K562 (cell line): ENCODE results near the gene SIGLEC11. TPM values are rescaled to one million over a fixed set of nuclear protein-coding genes. Genes with fewer than 3 reads are reported as not detected.
A peak's percentile ranks its signal among the peaks of the same experiment; 100 is the strongest.

Experiments
- ADNP ChIP-seq: fragments of 200-800 bp; sonication (Bioruptor generic); IDR thresholded peaks from 2 replicates; pipeline ENCODE4 v1.6.1; 2016; ENCODE audit warnings: missing genetic modification characterization, missing compliant biosample characterization
- BHLHE40 ChIP-seq: IDR thresholded peaks from 2 replicates; pipeline ENCODE4 v1.6.1; 2011; ENCODE audit warnings: low read length, improper control_type of control experiment
- BRD4 ChIP-seq: fragments of 200-600 bp; sonication (generic); IDR thresholded peaks from 2 replicates; pipeline ENCODE4 v1.6.1; 2017; ENCODE audit warnings: inconsistent platforms
- HDAC8 ChIP-seq: fragments of 450-650 bp; IDR thresholded peaks from 2 replicates; pipeline ENCODE4 v1.6.1; 2016; ENCODE audit warnings: mild to moderate bottlenecking, missing genetic modification characterization, moderate library complexity, missing compliant biosample characterization
- HMGN3 ChIP-seq: IDR thresholded peaks from 2 replicates; pipeline ENCODE4 v1.6.1; 2011; ENCODE audit warnings: borderline replicate concordance, low read depth, mild to moderate bottlenecking, mixed read lengths, low read length; ENCODE audit not compliant: insufficient read length; ENCODE audit errors: extremely low read depth
- JUN ChIP-seq, 2 experiments: sonication (generic) in 1 of 2; formaldehyde crosslinking in 1 of 2; IDR thresholded peaks; 2 replicates each; pipeline versions ENCODE4 v1.6.1 to v1.8.0; 2012 to 2022; ENCODE audit warnings: borderline replicate concordance in 2 of 2, mild to moderate bottlenecking in 2 of 2, improper control_type of control experiment in 1 of 2, low read depth in 1 of 2, low read length in 1 of 2, missing genetic modification reagents in 1 of 2
- NUFIP1 ChIP-seq: fragments of 450-650 bp; IDR thresholded peaks from 2 replicates; pipeline ENCODE4 v1.6.1; 2018; ENCODE audit not compliant: partially characterized antibody
- PHB2 ChIP-seq: fragments of 450-650 bp; IDR thresholded peaks from 2 replicates; pipeline ENCODE4 v1.6.1; 2017; ENCODE audit warnings: low read depth
- PRMT5 ChIP-seq: sonication (generic); formaldehyde crosslinking; IDR thresholded peaks from 2 replicates; pipeline ENCODE4 v1.5.0; 2020; ENCODE audit warnings: missing genetic modification reagents
- RNF219 ChIP-seq: fragments of 250-450 bp; sonication (Bioruptor Pico); IDR thresholded peaks from 2 replicates; pipeline ENCODE4 v1.5.0; 2022; ENCODE audit warnings: mild to moderate bottlenecking
- TCF3 ChIP-seq: sonication (generic); formaldehyde crosslinking; IDR thresholded peaks from 2 replicates; pipeline ENCODE4 v1.4.0; 2020; ENCODE audit warnings: mild to moderate bottlenecking, missing genetic modification reagents
- TGIF2 ChIP-seq: sonication (generic); formaldehyde crosslinking; IDR thresholded peaks from 2 replicates; pipeline ENCODE4 v1.8.1; 2022; ENCODE audit warnings: mild to moderate bottlenecking, missing genetic modification reagents, moderate library complexity
- TRIM28 ChIP-seq: fragments of 450-650 bp; IDR thresholded peaks from 2 replicates; pipeline ENCODE4 v1.6.1; 2017
- VEZF1 ChIP-seq: fragments of 200-800 bp; sonication (Bioruptor generic); IDR thresholded peaks from 2 replicates; pipeline ENCODE4 v1.6.1; 2017; ENCODE audit warnings: missing genetic modification characterization, missing compliant biosample characterization
- XRCC5 ChIP-seq: fragments of 200-400 bp; formaldehyde crosslinking; IDR thresholded peaks from 2 replicates; pipeline ENCODE4 v1.6.1; 2017; ENCODE audit warnings: low read depth, mild to moderate bottlenecking, low read length
- ZFX ChIP-seq: sonication (generic); formaldehyde crosslinking; IDR thresholded peaks from 2 replicates; pipeline ENCODE4 v1.8.0; 2022; ENCODE audit warnings: mild to moderate bottlenecking, missing genetic modification reagents, moderate library complexity
- ZNF146 ChIP-seq: IDR thresholded peaks from one replicate; pipeline ENCODE4 v1.6.1; 2018; ENCODE audit warnings: missing compliant biosample characterization; ENCODE audit not compliant: unreplicated experiment
- ZNF263 ChIP-seq: sonication (generic); formaldehyde crosslinking; IDR thresholded peaks from 2 replicates; pipeline ENCODE4 v1.8.0; 2022; ENCODE audit warnings: mild to moderate bottlenecking, missing genetic modification reagents, borderline replicate concordance
- polyA plus RNA-seq, 8 experiments: library from polyadenylated mRNA; depleted of rRNA in 4 of 8; stranded (reverse) in 5 of 8; unstranded in 3 of 8; fragments of >200 nt; fragmentation: Nextera tagmentation in 2 of 8; fragmentation: Illumina TruSeq in 1 of 8; extraction: Ambion mirVana in 2 of 8; extraction: Trizol in 1 of 8; gene quantifications; 2 replicates each; pipeline versions ENCODE4 v1.2.1 to v1.2.3, GENCODE V29; 2011 to 2014; ENCODE audit warnings: inconsistent platforms in 1 of 8, missing spikeins in 1 of 8
- total RNA-seq, 7 experiments: library from RNA; depleted of rRNA in 6 of 7; stranded (reverse); fragments of >200 nt in 6 of 7; fragmentation: Illumina TruSeq in 2 of 7; extraction: Trizol in 2 of 7; gene quantifications; 2 replicates each; pipeline versions ENCODE4 v1.2.1 to v1.2.3, GENCODE V29; 2011 to 2021; ENCODE audit warnings: low replicate concordance in 1 of 7

The SIGLEC11 gene
- total and polyA plus RNA-seq, 9 of the 15 experiments (the other 6 are each of a cell fraction or from before 2014, with no cell fraction given), result not detected

- TF ChIP-seq JUN (IDR thresholded peaks at IDR 0.05; ENCODE audit: borderline replicate concordance, low read depth, low read length) (no peak; the same call in 1 of the 2 replicates), JUN (CRISPR knock-in tag; IDR thresholded peaks at IDR 0.05; ENCODE audit: borderline replicate concordance) (peak; percentile 100), VEZF1 (CRISPR knock-in tag) (peak; percentile 83), NUFIP1 (no peak), XRCC5 (peak; percentile 99), RNF219 (CRISPR knock-in tag) (peak; percentile 83; the same call in 1 of the 2 replicates), TGIF2 (CRISPR knock-in tag) (peak; percentile 100), BRD4 (no peak), PHB2 (no peak; the same call in 1 of the 2 replicates), BHLHE40 (0 out of 2 replicates have a peak, but pooled peaks have one; percentile 29), TRIM28 (peak; percentile 86), ZNF263 (CRISPR knock-in tag) (peak; percentile 98), TCF3 (CRISPR knock-in tag) (peak; percentile 81), ADNP (tag) (peak; percentile 64), HDAC8 (tag) (peak; percentile 97), HMGN3 (no peak), PRMT5 (peak; percentile 100), ZFX (CRISPR knock-in tag) (peak; percentile 85), ZNF146 (CRISPR knock-in tag) (peak; percentile 97)
Measured at GRCh38 chr19:49987159-49987698, 26.3 kb upstream of the SIGLEC11 start (continued).
